ENCODE data around the gene MORC3.

The MORC3 gene

DNA sequence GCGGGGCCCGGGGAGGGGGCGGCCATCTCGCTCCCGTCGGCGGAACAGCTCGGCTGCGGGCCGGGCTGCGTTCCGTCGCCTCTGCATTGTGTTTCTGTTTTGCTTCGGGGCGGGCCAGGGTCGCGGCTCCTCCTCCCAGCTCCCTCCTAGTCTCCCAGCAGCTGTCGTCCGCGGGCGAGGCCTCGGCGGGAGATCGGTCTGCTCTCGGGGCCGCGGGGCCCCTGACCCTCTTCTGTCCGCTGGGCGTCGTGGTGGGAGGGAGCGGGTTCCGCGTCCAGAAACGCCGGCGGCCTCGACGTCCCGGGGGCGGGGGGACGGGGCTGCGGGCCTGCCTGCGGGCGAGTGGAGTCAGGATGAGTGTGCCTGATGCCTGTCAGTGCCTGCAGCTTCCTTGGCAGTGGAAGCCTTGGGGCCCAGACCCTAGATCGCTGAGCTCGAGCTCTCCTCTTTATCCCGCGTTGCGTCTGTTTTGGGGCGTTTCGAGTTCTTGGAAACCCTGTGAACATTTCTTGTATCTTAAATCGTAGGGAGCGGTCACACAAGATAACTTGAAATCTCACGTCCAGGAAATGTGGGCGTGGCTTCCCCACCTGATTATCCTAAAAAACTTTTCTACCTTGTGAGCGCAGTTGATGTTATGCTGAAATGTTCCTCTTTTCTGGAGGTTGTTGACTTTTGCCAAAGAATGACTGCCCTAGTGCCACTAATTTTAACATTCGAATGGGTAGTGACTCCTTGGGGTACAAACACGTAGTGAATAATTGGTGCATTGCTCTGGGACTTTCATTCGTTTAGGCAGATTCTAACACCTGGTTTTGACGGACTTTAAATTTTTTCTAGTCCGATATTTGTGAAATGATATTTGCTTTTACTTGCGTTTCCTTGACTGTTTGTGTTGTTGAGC lies 676 bp downstream of the MORC3 start:
- peak; percentile 64 for DNase-seq (ENCODE audit: low read depth)

DNA sequence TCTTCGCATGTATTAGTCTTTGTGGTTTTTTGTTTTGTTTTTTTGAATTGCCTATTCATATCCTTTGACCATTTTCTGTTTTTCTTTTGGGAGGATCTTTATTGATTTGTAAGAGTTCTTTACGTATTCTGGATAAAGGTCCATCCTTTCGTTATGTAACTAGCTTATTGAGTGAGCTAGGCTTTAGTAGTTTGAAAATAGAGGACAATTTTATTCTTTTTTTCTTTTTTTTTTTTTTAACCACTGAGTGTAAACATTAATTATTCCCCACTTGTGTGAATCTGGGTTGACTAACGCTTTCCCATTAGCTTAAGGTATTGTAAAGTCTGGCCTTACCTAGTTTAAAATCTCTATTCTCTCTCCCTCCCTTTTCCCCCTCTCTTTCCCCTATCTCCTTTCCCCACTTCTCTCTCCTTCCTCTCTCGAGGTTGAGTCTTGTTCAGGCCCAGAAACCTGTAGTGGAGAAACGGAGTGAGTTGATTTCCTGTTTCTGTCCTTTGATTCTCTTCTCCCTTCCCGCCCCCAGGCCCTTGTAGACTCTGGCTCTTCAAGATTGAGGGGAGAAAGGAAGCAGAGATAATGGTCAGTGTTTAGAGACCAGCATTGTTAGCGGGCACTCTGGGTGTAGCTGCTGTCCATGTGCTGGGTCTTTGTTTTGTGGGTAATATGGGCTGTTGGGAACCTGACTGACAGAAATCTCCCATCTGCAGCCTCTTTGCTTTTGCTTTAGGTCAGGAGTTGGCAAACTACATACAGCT lies 1.5 kb downstream of the MORC3 start:
- DNase-seq (ENCODE audit: low read depth): peak; percentile 32
- TF ChIP-seq, protein P1, sequence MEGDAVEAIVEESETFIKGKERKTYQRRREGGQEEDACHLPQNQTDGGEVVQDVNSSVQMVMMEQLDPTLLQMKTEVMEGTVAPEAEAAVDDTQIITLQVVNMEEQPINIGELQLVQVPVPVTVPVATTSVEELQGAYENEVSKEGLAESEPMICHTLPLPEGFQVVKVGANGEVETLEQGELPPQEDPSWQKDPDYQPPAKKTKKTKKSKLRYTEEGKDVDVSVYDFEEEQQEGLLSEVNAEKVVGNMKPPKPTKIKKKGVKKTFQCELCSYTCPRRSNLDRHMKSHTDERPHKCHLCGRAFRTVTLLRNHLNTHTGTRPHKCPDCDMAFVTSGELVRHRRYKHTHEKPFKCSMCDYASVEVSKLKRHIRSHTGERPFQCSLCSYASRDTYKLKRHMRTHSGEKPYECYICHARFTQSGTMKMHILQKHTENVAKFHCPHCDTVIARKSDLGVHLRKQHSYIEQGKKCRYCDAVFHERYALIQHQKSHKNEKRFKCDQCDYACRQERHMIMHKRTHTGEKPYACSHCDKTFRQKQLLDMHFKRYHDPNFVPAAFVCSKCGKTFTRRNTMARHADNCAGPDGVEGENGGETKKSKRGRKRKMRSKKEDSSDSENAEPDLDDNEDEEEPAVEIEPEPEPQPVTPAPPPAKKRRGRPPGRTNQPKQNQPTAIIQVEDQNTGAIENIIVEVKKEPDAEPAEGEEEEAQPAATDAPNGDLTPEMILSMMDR (IDR thresholded peaks at IDR 0.05; ENCODE audit: low read length, missing control alignments): no peak
- peak overlapping the region; percentile 90 for H3K4me3 ChIP-seq (replicated peaks; ENCODE audit: low read depth, low read length)

More for the DNA sequence above, 676 bp downstream of the MORC3 start:
- TF ChIP-seq, protein P1 (IDR thresholded peaks at IDR 0.05; ENCODE audit: low read length, missing control alignments): no peak
- H3K4me3 ChIP-seq (replicated peaks; ENCODE audit: low read depth, low read length): peak overlapping the region; percentile 90

DNA sequence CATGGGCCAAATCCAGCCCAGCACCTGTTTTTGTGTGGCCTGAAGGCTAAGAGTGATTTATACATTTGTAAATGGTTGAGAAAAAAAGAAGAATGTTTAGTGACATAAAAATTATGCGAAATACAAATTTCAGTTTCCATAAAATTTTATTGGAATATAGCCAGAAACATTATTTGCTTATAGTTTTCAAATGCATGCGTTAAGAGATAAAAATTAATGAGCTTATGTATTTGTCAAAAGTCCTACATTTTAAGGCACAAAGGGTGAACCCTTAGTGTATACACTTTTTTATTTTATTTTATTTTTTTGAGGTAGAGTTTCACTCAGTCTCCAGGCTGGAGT lies 2.1 kb downstream of the MORC3 start:
- peak overlapping the region; percentile 90 for H3K4me3 ChIP-seq (replicated peaks; ENCODE audit: low read depth, low read length)
- no peak for DNase-seq (ENCODE audit: low read depth)
- TF ChIP-seq, protein P1 (IDR thresholded peaks at IDR 0.05; ENCODE audit: low read length, missing control alignments): no peak

DNA sequence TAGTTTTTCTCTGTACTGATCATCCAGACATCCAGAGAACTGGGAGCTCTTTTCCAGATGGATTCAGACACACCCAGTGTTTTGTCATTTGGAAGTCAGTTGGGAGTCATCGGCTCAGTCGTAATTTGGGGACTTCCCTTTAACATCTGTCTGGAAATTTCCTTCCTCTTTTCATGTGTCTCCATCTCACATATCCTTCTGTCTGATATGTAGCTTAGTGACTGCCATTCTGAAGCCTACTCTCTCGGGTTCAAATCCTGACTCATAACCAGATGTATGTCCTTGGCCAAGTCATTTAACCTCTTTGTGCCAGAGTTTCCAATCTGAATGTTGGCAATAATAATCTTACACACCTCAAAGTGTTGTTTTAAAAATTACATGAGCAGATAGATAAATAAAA lies 3.0 kb downstream of the MORC3 start:
- no peak overlapping the region for H3K4me3 ChIP-seq (replicated peaks; ENCODE audit: low read depth, low read length)
- DNase-seq (ENCODE audit: low read depth): no peak
- TF ChIP-seq, protein P1 (IDR thresholded peaks at IDR 0.05; ENCODE audit: low read length, missing control alignments): no peak

DNA sequence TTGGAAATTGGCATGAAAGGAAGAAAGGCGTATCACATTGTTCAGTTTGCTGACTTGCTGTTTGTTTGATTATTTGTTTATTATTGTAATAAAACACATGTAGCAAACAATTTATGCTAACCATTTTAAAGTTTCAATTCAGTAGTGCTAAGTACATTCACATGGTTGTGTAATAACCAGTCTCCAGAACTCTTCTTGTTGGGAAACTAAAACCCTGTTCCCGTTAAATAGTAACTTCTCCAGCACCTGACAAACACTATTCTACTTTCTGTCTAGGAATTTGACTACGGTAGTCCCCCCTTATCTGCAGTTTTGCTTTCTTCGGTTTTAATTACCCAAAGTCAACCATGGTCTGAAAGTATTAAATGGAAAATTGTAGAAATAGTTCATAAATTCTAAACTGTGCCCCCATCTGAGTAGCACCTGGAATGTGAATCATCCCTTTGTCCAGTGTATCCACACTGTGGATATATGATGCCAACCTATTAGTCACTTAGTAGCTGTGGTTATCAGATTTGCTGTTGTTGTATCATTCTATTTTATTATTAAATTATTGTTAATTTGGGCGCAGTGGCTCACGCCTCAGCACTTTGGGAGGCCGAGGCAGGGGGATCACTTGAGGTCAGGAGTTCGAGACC lies 5.5 kb downstream of the MORC3 start:
- DNase-seq (ENCODE audit: low read depth): no peak
- no peak overlapping the region for H3K4me3 ChIP-seq (replicated peaks; ENCODE audit: low read depth, low read length)
- TF ChIP-seq, protein P1 (IDR thresholded peaks at IDR 0.05; ENCODE audit: low read length, missing control alignments): no peak

DNA sequence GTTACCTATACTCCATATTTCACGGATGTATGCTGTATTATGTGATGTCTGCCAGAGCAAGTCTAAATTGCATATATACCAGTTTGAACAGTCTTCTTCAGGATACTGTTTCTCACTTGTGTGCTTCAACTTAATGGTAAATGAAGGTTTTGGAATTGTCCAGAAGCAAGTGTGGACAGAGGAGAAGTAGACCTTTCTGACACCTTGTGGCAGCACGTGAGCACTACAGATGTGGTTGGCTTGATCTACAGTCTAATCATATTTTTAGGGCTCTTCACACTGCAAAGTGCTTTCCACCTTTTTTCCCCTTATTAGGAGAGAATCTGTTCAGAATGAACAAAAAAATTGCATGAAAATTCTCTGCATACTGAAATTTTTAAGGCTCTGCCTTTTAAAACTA lies 10.9 kb downstream of the MORC3 start:
- peak; percentile 72 for DNase-seq (ENCODE audit: low read depth)
- no peak overlapping the region for H3K4me3 ChIP-seq (replicated peaks; ENCODE audit: low read depth, low read length)
- TF ChIP-seq, protein P1 (IDR thresholded peaks at IDR 0.05; ENCODE audit: low read length, missing control alignments): peak; percentile 81

Measured in fibroblast of pulmonary artery (primary cell).